Gastroesophageal sphincter (tissue), 4 donors: ENCODE data around the gene CYTH3. TPM values are rescaled to one million over a fixed set of nuclear protein-coding genes. Genes with fewer than 3 reads are reported as not detected.

Source experiments
- ATAC-seq: fragments of 150-250 bp; one replicate; pipeline ENCODE4 v1.9.1; 2016; ENCODE audit warnings: mild to moderate bottlenecking, moderate library complexity
- H3K27ac ChIP-seq, 4 donors: fragments of 200-600 bp; sonication (generic) in 3 of 4; 1 replicate in 3 of 4; 2 replicates in 1 of 4; pipeline ENCODE4 v1.5.1; 2016 to 2019
- H3K27me3 ChIP-seq: fragments of 200-600 bp; sonication (generic); one replicate; pipeline ENCODE4 v1.5.1; 2019
- H3K36me3 ChIP-seq, 2 donors: fragments of 200-600 bp; sonication (generic); one replicate each; pipeline ENCODE4 v1.5.1; 2019; ENCODE audit warnings: control low read depth in 1 of 2
- H3K4me1 ChIP-seq, 3 donors: fragments of 200-600 bp; sonication (generic); 1 replicate in 2 of 3; 2 replicates in 1 of 3; pipeline ENCODE4 v1.5.1; 2016 to 2019; ENCODE audit warnings: control low read depth in 2 of 3
- H3K4me3 ChIP-seq, 2 donors: fragments of 200-600 bp; sonication (generic); one replicate each; pipeline ENCODE4 v1.5.1; 2019; ENCODE audit warnings: mild to moderate bottlenecking in 1 of 2, moderate library complexity in 1 of 2
- H3K9me3 ChIP-seq, 3 donors: fragments of 200-600 bp; sonication (generic); one replicate each; pipeline ENCODE4 v1.5.1; 2017 to 2019; ENCODE audit warnings: control low read depth in 2 of 3
- EP300 ChIP-seq: sonication (generic); formaldehyde crosslinking; IDR thresholded peaks from one replicate; pipeline ENCODE4 v1.6.1; 2017; ENCODE audit warnings: antibody characterized with exemption, mild to moderate bottlenecking
- POLR2A ChIP-seq, 2 donors: fragments of 450-650 bp; IDR thresholded peaks; one replicate each; pipeline ENCODE4 v1.6.1; 2017; ENCODE audit warnings: antibody characterized with exemption in 2 of 2, mild to moderate bottlenecking in 2 of 2, moderate library complexity in 1 of 2
- POLR2AphosphoS5 ChIP-seq: sonication (generic); formaldehyde crosslinking; IDR thresholded peaks from one replicate; pipeline ENCODE4 v1.6.1; 2017; ENCODE audit warnings: antibody characterized with exemption
- WGBS, 2 donors: methylation state at CpG; one replicate each; pipeline ENCODE4 v1.1.5; 2018; ENCODE audit warnings: low coverage in 1 of 2; 5-methylcytosine and 5-hydroxymethylcytosine counted together
- total RNA-seq, 4 donors: library from RNA; depleted of rRNA; stranded (reverse); fragments of >200 nt; gene quantifications; one replicate each; pipeline ENCODE4 v1.1.0, GENCODE V29; 2016
- TF ChIP-seq, protein P1 (sequence below), 4 experiments: fragments of 200-600 bp in 2 of 4; fragments of 450-650 bp in 2 of 4; sonication (generic) in 1 of 4; IDR thresholded peaks; one replicate each; pipeline ENCODE4 v1.5.1; 2017 to 2019; ENCODE audit warnings: antibody characterized with exemption in 4 of 4, mild to moderate bottlenecking in 2 of 4, moderate library complexity in 2 of 4

The CYTH3 gene
- total RNA-seq, 4 donors from 2014 or later, result 25.8 to 61.9 (median 39.4) TPM

DNA sequence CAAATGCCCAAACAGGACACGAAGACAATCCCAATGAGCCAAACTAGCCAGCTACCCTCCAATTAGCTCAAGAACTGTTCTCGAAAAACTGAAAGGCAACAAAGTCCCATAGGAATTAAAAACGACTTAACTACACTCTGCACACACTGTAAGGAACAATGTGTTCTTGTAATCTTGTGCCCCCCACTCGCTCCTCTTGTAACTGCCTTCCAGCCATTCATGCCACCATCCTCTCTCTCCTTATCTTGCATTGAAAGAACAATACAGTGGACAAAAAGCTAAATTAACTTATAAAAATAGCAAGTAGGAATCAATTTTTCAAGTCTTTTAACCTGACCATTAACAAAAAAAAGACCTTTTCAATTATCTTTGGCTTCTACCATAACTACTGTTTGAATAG is 2.9 kb downstream of the CYTH3 start:
- Histone ChIP-seq H3K36me3 (no peaks in the 10 kb centered on the region), H3K27ac (peak overlapping the region in 3 of 4 donors; percentile 8 to 46 (median 21)), H3K4me3 (no peak overlapping the region), H3K27me3 (no peaks in the 10 kb centered on the region), H3K4me1 (peaks cover 0 to 39% (median 0%) of the 10 kb centered on the region in 3 donors), H3K9me3 (no peaks in the 10 kb centered on the region)
- WGBS, 2 donors, result 41 to 69% methylated on average over 3 of the region's 4 CpGs
- TF ChIP-seq POLR2A (IDR thresholded peaks at IDR 0.05), result no peak
- TF ChIP-seq, protein P1, sequence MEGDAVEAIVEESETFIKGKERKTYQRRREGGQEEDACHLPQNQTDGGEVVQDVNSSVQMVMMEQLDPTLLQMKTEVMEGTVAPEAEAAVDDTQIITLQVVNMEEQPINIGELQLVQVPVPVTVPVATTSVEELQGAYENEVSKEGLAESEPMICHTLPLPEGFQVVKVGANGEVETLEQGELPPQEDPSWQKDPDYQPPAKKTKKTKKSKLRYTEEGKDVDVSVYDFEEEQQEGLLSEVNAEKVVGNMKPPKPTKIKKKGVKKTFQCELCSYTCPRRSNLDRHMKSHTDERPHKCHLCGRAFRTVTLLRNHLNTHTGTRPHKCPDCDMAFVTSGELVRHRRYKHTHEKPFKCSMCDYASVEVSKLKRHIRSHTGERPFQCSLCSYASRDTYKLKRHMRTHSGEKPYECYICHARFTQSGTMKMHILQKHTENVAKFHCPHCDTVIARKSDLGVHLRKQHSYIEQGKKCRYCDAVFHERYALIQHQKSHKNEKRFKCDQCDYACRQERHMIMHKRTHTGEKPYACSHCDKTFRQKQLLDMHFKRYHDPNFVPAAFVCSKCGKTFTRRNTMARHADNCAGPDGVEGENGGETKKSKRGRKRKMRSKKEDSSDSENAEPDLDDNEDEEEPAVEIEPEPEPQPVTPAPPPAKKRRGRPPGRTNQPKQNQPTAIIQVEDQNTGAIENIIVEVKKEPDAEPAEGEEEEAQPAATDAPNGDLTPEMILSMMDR (IDR thresholded peaks at IDR 0.05), result no peak
- TF ChIP-seq POLR2AphosphoS5, result no peak
- TF ChIP-seq EP300, result no peak
- ATAC-seq, result no peak

DNA sequence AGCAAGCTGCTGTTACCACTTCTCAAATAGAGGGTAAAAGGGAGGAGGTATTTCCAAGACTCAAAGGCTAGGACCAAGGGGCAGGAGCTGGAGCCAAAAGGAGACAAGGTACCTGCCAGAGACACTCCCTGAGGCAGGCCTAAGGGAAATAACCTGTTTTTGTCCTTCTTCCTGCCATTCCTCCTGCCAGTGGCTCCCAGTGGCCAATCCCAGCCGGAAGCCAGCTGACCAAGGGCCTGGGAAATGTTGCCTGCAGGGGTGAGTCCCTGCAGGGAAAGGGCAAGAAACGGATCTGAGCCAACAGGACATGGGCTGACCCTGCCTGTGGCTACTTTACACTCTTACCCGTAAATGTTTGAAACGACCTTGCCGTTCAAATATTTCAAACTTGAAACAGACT is 3.5 kb downstream of the CYTH3 start:
- 71 to 76% methylated on average over 5 of the region's 5 CpGs for WGBS, 2 donors
- no peak for TF ChIP-seq POLR2AphosphoS5
- TF ChIP-seq POLR2A (IDR thresholded peaks at IDR 0.05), result no peak
- TF ChIP-seq EP300, result no peak
- TF ChIP-seq, protein P1 (IDR thresholded peaks at IDR 0.05), result no peak
- H3K4me3 ChIP-seq, result no peak overlapping the region
- no peaks in the 10 kb centered on the region for H3K9me3 ChIP-seq
- peaks cover 0 to 41% (median 0%) of the 10 kb centered on the region in 3 donors for H3K4me1 ChIP-seq
- H3K36me3 ChIP-seq, result no peaks in the 10 kb centered on the region
- ATAC-seq, result no peak
- H3K27me3 ChIP-seq, result no peaks in the 10 kb centered on the region
- peak overlapping the region in 2 of 4 donors; percentile 8 to 46 for H3K27ac ChIP-seq

DNA sequence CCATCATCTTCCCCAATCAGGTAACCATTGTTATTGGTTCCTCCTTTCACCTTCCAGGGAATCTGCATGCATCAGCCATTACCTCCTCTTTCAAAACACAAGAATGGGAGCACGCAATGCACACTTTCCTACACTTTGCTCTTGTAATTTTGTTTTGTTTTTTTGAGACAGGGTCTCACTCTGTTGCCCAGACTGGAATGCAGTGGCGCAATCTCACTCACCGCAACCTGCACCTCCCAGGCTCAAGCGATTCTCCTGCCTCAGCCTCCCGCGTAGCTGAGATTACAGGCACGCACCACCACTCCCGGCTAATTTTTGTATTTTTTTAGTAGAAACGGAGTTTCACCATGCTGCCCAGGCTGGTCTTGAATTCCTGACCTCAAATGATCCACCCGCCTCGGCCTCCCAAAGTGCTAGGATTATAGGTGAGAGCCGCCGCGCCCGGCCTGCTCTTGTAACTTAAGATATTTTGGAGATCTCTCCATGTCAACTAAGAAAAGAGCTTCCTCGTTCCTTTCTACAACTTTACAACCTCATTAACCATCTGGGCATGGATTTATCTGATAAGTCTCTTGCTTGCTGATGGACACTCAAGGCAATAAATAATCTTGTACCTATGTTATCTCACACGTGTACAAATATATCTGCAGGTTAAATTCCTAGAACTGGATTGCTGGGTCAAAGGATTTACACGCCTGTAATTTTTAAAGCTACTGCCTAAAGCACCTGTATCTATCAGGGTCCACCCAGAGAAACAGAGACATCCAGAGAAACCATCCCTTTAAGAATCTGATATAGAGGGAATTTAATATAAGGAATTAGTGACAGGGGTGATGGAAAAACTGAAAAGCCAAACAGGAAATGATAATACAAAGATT is 4.2 kb downstream of the CYTH3 start:
- TF ChIP-seq EP300 (no peak), POLR2AphosphoS5 (no peak), POLR2A (IDR thresholded peaks at IDR 0.05) (no peak)
- TF ChIP-seq, protein P1 (IDR thresholded peaks at IDR 0.05), result no peak
- Histone ChIP-seq H3K27ac (no peak overlapping the region), H3K4me3 (no peak overlapping the region), H3K4me1 (peaks cover 0 to 45% (median 0%) of the 10 kb centered on the region in 3 donors), H3K9me3 (no peaks in the 10 kb centered on the region), H3K27me3 (no peaks in the 10 kb centered on the region), H3K36me3 (no peaks in the 10 kb centered on the region)
- ATAC-seq, result no peak
- 70 to 96% methylated on average over 3 to 18 of the region's 18 CpGs for whole genome bisulfite sequencing, 2 donors

DNA sequence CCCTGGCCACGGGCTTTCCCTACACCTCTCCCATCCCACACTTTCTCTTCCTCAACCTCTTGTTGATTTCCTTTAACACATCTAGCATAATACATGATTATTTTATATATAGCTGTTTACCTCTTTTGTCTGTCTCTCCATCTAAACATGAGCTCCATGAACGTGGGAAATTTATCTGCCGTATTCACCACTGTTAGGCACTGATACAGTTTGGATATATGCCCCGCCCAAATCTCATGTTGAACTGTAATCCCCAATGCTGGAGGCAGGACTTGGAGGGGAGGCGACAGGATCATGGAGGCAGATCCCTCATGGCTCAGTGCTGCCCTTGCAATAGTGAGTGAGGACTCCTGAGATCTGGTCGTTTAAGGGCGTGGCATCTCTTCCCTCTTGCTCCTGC is 5.7 kb downstream of the CYTH3 start:
- WGBS, 2 donors, result 58 to 86% methylated on average over 2 to 4 of the region's 7 CpGs
- Histone ChIP-seq H3K36me3 (no peaks in the 10 kb centered on the region), H3K4me3 (no peak overlapping the region), H3K27ac (no peak overlapping the region), H3K27me3 (no peaks in the 10 kb centered on the region), H3K9me3 (no peaks in the 10 kb centered on the region), H3K4me1 (peaks cover 0 to 53% (median 0%) of the 10 kb centered on the region in 3 donors)
- TF ChIP-seq, protein P1 (IDR thresholded peaks at IDR 0.05), result no peak
- no peak for TF ChIP-seq POLR2AphosphoS5
- no peak for ATAC-seq

DNA sequence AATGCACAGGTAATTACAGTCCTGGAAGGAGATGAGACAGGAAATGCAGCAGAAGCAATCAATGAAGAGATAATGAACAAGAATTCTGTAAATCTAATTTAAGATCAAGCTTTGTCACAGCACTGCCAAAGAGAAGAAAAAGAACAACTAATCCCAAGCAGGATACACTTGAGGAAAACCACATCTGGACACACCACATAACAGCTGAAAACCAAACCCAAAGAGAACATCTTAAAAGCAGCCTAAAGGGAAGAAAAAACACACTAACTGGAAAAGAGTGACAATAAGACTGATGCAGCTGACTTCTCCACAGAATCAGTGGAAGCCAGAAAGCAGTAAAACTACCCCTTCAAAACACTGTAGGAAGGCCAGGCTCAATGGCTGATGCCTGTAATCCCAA is 10.2 kb downstream of the CYTH3 start:
- TF ChIP-seq, protein P1 (IDR thresholded peaks at IDR 0.05), result no peak
- TF ChIP-seq POLR2A (IDR thresholded peaks at IDR 0.05) (no peak), EP300 (no peak), POLR2AphosphoS5 (no peak)
- H3K4me1 ChIP-seq, result peaks cover 0 to 63% (median 24%) of the 10 kb centered on the region in 3 donors
- ATAC-seq, result no peak

More for the DNA sequence above, 10.2 kb downstream of the CYTH3 start:
- H3K27ac ChIP-seq, result no peak overlapping the region
- no peaks in the 10 kb centered on the region for H3K9me3 ChIP-seq
- H3K27me3 ChIP-seq, result no peaks in the 10 kb centered on the region
- H3K4me3 ChIP-seq, result no peak overlapping the region
- H3K36me3 ChIP-seq, result no peaks in the 10 kb centered on the region
